Measurements from ENCODE around the gene CAMKMT. TPM values are rescaled to one million over a fixed set of nuclear protein-coding genes. Genes with fewer than 3 reads are reported as not detected.

The CAMKMT gene
- total RNA-seq, 1 donor from 2014 or later, result 12.1 TPM

DNA sequence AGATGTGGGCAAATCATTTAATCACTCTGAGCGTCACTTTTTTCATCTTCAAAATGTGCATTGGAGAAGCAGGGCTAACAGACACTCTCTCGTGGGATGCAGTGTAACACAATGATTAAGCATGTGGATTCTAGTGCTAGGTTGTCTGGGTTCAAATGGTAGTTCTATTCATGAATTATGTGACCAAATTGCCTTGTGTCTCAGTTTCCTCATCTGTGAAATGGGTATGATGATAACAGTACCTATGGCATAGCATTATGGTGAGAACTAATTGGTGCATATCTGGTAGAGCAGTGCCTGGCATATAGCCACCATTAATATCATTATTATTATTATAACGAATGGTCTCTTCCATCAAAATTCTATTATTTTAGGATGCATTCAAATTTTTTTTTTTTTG is 437.4 kb downstream of the CAMKMT start:
- DNase-seq (ENCODE audit: low spot score), result no peak

DNA sequence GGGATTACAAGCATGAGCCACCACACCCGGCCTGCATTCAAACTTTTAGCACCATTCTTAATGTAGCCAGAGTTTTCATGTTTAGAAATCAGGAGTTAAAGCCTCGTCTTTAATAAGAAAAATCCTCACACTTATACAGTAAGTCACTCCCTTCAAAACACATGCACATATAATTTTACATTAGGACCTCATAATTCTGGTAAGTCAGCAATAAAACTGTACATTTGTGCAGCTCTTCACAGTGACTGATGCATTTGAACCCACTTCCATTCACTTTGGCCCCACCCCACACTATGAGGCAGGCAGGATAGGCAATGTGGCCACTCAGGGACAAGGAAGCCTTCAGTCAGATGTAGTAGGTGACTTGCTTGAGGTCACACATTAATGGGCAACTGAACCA is 438.0 kb downstream of the CAMKMT start:
- DNase-seq (ENCODE audit: low spot score), result no peak

DNA sequence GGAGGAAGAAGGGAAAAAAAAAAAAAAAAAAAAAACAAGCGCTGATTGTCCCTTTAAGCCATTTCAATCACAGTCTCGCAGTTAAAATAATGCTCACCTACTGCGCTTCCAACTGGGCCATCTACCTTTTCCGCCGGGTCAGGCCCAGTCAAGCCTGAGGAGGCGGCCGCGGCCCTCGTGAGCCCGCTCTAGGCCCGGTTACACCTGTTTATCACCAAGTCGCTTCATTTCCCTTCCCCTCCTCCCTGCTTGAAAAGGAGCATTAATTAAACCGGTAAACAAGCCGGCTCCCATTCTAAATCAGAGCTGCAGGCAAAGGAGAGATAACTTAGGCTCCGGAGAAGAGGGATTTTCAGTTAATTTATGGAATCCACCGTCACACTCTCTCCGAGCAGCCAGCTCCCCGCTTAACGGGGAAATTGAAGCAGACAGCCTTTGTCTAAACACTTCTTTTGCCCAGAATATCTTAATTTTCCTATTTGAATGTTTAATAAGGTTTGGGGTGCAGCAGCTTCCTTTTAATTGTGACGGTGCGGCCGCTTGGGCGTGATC is 439.6 kb downstream of the CAMKMT start:
- no peak for DNase-seq (ENCODE audit: low spot score)

DNA sequence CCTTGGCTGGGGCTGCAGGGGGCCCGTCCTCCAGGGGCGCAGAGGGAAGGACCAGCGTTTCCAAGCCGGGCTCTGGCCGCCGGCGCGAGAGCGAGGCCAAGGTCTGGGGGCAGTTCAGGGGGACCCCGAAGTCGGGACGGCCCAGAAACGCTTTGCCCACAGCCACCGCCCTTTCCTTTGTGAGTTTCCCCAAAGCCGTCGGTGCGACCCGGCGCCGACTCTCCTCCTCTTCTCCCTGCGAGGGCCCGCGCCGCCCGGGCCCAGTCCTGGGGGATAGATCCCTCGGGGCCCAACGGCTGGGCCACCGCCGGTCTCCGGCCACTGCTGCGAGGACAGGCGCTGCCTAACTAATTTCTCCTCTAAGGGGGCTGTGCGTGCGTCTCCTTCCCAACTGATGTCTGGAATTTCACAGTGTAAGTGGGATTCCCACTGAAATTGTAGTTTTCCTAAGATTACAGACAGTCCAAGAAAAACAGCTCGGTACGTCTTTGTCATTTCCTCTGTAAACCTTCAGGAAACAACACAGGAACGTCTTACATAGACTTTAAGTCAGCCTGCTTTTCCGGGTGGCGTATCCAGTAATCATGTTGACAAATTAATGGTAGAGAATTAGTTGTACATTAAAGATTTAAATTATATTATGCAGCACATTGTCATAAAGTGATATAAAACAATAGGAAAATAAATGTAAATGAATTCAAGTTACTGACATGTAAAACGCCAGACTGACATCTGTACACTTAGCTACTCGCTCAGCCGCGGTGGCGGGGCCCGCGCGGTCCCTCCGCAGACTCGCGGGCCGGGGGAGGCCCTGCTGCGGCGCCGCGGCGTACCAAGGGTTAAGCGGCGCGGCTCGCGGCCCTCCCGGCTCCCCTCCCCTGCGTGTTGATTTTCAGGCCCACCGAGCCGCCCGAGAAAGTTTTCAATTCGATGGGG is 440.4 kb downstream of the CAMKMT start:
- no peak for DNase-seq (ENCODE audit: low spot score)

DNA sequence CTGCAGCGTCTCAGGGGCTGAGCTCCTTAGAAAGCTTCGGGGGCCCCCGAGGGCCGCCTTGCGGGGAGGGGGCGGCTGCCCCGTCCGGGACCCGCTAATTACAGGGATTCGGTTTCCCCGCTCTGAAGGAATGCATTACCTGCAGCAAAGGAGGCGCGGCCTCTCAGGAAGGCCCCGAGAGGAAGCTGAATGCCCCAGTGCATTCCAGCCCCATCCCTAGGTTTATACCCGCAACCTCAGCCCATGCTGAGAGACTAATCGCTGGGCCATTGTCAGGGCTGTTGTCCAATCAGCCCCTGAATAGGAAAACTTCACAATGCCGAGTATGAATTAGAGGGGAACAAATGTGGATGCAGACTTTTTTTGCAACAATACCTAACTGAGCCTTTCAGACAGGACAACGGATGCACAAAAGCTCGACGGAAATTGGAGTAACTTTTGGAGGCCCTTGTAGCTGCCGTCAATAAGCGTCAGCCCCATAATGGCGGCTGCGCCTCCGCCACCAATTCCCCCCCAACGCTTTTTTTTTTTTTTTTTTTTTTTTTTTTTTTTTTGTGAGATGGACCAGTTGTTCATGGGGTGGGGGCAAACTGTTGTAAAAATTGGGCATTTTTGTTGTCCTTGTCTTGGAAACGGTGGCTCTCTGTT is 441.2 kb downstream of the CAMKMT start:
- DNase-seq (ENCODE audit: low spot score), result no peak

DNA sequence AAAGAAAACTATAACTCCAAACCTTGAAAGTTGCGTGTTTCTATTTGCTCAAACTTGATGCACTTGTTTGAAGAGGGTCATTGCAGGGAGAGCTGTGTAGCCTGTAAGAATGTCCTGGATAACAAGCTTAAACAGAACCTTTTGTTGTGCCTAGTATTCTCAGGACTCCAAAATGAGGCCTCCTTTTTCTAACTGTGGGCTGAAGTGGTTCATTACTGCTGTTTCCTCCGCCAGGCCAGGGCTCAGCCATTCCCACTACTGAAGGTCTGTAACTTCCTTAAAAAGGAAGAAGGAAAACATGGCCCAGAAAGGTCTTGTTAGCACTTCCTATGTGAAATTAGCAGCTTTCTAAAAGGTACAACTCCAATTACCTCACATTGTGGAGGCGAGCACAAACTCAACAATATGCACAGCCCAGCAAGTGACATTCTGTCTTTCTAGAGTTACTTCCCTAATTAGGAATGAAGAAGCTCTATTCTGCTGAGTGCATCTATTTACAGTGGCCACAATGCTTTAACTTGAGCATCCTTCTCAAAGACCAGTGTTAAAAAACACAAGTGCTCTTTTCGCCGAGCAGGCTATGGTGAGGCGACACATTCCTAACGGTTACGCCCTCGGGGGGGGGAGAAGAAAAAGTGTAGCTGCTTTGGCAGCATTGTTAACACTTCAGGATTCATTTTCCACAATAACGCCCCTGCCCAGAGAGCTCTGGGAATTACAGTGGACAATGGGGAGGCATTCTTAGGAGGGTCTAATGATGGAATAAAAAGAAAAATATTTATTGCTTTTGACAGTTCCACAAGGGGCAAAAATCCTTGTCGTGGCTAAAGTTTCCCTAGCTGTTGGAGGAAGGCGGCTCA is 442.9 kb downstream of the CAMKMT start:
- DNase-seq (ENCODE audit: low spot score), result no peak

DNA sequence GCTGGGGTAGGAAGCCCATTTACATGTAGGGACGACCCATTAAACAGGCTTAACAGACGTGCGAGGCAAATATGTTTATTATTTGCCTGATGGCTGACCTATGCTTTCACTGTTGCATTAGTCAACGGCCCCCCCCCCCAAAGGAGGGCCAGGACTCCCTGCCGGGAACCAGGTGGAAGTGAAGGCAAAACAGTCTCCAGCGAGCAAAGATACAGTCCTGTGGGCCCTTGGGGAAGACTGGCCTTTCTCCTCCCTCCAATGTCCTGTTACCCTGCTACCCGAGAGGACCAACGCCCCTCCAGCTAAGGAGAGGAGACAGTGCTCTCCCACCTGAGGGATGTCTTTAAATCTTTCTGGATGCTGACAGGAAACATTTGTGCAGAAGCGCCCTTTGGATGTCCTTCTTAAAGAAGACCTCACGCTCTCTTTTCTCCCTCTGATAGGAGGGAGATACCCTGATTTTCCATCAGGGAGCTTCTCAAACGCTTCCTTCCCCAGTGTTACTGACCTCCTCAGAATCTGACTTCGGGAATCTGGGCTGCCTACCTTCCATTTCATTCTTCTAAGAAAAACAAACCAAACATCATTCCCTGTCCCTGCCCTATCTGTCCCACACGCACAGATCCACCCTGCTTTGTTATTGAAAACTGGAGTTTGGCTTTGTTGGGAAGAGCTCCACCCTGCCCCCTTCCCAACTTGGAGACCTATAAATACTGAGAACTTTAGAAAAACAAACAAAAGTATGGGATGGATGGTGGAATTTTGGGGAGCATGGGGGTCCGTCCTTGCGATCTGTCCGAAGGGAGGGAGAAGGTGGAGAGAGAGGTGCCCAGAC is 443.9 kb downstream of the CAMKMT start:
- no peak for DNase-seq (ENCODE audit: low spot score)

DNA sequence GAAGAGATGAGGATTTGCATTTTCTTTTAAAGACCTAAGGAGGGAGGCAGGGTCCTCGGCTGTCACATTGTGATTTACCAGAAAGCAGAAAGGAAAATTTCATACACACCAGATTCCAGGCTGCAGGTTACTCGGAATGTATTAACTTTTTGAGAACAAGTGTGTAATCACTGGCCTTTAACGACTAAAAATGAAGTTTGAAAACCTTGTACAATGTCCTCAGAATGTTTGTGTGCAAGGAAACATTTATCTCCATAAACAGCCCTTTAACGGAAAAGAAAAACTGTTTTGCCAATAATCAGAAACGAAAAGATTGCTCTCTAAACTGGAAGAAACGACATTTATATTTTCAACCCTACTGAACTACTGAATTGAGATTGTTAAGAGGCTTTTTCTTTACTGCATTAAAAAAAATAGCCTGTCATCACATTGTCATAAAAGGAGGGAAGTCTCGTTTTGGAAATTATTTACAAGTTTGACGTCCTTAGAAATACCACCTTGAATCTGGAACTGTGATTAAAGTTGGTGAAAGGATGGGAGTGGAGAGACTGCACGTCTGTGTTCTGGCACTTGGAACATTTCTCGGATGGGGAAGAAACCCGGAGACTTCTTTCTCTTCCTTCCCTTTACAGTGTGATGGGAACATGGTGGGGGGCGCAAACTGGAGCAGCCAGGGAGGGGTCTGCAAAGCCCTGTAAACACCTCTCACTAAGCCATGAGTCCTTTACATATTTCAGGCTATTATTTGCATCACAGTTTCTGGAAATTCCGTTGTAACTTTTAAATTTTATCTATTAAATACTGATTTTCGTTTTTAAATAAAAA is 445.7 kb downstream of the CAMKMT start:
- no peak for DNase-seq (ENCODE audit: low spot score)

DNA sequence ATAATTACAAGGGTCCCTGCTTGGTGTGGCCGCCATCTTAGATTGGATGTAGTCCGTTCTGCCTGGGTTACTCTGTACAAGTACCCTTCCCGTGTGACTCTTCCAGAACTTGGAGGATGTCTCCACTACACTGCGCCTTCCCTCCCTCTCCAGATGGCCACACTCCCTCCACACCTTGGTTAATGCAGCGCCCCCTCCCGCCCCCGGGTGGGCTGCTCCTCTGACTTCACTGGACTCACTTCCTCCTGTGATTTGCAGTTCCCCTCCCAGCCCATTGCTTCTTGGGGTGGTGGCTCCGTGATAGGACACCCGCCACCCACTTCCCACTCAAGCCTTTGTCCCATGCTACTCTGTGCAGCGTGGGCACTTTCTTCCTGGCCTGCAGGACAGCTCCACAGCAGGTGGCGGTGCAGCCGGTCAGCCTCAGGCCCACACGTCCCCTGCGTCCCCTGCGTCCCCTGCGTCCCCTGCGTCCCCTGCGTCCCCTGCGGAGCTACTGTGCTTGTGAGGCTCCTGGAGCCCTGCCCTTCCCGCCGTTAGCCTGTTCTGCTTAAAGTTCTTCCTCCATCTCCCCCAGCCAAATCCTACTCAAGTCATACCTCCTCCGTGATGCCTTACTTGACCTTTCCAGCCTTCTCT is 449.3 kb downstream of the CAMKMT start:
- DNase-seq (ENCODE audit: low spot score), result no peak

DNA sequence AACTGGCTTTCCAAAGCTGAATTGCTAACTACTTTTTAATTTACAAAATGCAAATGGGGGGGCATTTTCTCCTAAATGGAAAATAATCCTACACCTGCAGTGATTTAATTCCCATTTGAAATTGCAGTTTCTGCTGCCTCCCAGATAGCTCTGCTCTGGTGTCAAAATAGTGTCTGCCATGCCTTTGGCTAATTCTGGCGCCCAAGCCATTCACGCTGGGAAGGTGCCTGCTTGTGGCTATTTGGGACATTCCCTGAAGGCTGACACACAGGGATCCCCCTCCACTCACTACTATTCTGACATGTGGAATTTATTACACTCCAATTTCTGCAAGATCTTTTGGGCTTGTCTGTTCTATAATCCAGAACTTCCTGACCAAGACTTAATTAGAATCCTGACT is 451.4 kb downstream of the CAMKMT start:
- no peak for DNase-seq (ENCODE audit: low spot score)

DNA sequence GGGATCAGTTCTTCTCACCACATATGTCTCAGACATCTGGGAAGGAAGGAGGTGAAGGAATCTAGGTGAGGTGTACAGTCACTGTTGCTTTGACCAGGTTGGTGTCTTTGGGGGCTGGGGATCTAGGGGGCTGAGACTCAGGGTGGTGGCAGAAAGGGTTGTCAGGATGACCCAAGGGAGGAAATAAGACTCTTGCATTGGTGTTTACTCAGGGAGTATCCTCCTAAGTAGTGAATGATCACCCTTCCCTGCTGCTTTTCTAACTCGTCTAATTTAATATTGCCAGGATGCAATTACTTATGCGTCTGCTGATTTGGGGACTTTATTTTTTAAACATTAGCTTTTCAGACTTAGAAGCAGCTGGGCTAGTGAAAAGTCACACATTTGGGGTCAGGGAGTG is 451.9 kb downstream of the CAMKMT start:
- no peak for DNase-seq (ENCODE audit: low spot score)

DNA sequence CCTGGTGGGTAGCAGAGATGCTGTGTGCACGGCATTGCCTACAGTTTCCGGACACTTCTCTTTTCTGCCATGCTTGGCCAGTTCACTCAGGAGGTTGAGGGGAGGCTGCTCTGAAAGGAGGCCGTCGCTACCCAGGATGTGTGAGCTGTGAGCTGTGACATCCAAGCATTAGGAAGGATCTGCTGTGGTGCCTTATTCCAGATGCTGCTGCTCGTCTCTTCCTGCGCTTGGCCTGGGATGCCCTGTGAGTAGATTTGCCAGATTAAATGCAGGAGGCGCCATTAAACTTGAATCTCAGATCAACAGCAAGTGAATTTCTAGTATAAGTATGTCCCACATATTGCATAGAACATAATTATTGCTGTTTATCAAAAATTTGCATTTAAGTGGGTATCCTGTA is 455.5 kb downstream of the CAMKMT start:
- no peak for DNase-seq (ENCODE audit: low spot score)

DNA sequence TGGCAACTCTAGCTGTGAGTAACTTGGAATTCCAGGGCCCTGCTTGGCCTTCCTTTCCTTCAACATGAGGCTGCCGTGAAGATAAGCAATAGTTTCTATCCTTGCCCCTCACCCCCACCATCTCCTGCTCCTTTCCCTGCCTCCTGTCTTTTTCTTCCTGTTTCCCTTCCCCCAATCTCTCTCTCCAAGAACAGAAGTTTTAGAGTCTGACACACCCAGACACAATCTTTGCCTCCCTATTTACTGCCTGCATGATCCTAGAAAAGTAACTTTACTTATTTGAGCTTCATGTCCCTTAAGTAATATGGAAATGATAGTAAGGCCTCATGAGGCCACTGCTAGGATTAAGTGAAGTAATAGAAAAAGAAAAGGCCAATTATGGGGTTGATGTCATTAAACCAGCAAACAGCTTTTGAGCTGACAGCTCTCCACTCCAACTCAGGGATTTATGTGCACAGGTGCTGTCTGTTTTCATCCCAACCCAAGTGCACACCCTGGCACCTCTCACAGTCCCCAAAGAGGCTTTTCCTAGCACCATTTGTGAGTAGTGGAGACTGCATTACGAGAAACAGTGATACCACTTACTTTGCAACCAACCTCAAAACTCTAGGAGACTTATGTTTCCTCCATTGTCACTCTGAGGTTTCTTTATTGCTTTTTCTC is 456.1 kb downstream of the CAMKMT start:
- no peak for DNase-seq (ENCODE audit: low spot score)

DNA sequence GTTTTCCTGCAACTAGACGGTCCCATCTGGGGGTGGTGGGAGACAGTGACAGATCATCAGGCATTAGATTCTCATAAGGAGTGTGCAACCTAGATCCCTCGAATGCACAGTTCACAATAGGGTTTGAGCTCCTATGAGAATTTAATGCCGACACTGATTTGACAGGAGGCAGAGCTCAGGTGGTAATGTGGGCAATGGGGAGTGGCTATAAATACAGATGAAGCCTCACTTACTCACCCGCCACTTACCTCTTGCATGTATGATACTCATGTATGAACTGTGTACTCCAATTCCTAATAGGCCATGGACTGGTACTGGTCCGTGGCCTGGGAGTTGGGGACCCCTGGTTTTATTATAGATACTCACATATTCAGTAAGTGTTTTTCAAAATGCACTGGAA is 457.3 kb downstream of the CAMKMT start:
- DNase-seq (ENCODE audit: low spot score), result no peak

DNA sequence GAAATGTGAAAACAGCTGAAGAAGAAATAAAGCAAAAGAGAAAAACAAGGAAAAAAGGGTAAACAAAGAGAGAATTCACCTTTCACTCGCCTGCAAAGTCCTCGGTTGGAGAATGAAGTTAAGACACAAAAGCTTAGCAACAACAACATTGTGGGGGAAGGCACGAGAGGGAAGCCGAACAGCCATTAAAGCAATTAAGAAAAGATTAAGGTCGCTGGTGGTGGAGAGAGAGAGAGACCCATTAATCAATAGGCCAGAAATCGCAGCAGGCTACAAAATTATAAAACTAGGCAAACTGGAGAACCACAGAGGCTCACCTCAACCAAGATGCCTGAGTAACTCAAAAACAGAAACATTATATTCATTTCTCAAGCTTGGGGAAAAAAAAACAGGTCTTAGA is 459.8 kb downstream of the CAMKMT start:
- DNase-seq (ENCODE audit: low spot score), result no peak

DNA sequence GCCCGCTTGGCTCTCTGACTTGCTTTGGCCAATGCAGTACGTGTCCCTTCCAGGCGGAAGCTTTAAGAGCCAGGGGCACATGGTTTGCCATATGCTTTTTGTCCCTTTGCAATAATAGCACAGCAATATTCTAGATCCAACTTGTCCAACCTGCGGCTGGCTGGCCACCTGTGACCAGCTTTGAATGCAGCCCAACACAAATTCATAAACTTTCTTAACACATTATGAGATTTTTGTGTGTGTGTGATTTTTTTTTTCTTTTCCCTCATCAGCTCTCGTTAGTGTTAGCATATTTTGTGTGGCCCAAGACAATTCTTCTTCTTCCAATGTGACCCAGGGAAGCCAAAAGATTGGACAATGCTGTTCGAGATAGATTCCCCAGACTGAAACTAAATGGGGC is 460.4 kb downstream of the CAMKMT start:
- DNase-seq (ENCODE audit: low spot score), result no peak

Data from mucosa of gallbladder (tissue), 1 donor.